Measurements from ENCODE around the gene ZNF329.
A peak's percentile ranks its signal among the peaks of the same experiment; 100 is the strongest.
"Not testable (repeated sequence)": the region's sequence is repeated elsewhere in the genome, so short reads cannot be mapped to it uniquely, and the experiment has no call there.

Gene ZNF329

GRCh38 chr19:58157045-58157728 is 6.6 kb upstream of the ZNF329 start:
- Histone ChIP-seq H3K9me3 (ENCODE audit: control insufficient read depth in 2 of 2, low read length in 2 of 2) (peaks cover 4 to 5% of the 10 kb centered on the region in 2 donors), H3K27me3 (ENCODE audit: control insufficient read depth in 2 of 2, insufficient read depth in 2 of 2, low read length in 2 of 2) (no peaks in the 10 kb centered on the region), H3K9ac (ENCODE audit: low read depth in 1 of 2, low read length in 2 of 2) (no peak overlapping the region), H3K4me3 (ENCODE audit: low read length in 2 of 2) (no peak overlapping the region), H3K36me3 (ENCODE audit: control insufficient read depth in 2 of 2, insufficient read depth in 2 of 2, low read length in 2 of 2) (no peaks in the 10 kb centered on the region), H3K4me1 (ENCODE audit: control insufficient read depth in 2 of 2, insufficient read depth in 2 of 2, low read length in 2 of 2) (peaks cover 4 to 13% of the 10 kb centered on the region in 2 donors), H3K27ac (ENCODE audit: low read depth in 2 of 2, low read length in 2 of 2) (no peak overlapping the region)

- H3K4me1 ChIP-seq (ENCODE audit: control insufficient read depth in 2 of 2, insufficient read depth in 2 of 2, low read length in 2 of 2) = peaks cover 6 to 16% of the 10 kb centered on the region in 2 donors
- H3K9me3 ChIP-seq (ENCODE audit: control insufficient read depth in 2 of 2, low read length in 2 of 2) = peaks cover 0 to under 1% of the 10 kb centered on the region in 2 donors
- no peaks in the 10 kb centered on the region for H3K27me3 ChIP-seq (ENCODE audit: control insufficient read depth in 2 of 2, insufficient read depth in 2 of 2, low read length in 2 of 2)
- H3K9ac ChIP-seq (ENCODE audit: low read depth in 1 of 2, low read length in 2 of 2) = peak overlapping the region; percentile 75 to 86
- peak overlapping the region; percentile 79 to 84 for H3K4me3 ChIP-seq (ENCODE audit: low read length in 2 of 2)
- peak overlapping the region; percentile 82 to 90 for H3K27ac ChIP-seq (ENCODE audit: low read depth in 2 of 2, low read length in 2 of 2)
- no peaks in the 10 kb centered on the region for H3K36me3 ChIP-seq (ENCODE audit: control insufficient read depth in 2 of 2, insufficient read depth in 2 of 2, low read length in 2 of 2)
Measured at GRCh38 chr19:58154679-58155648, 4.4 kb upstream of the ZNF329 start.

- Histone ChIP-seq H3K36me3 (ENCODE audit: control insufficient read depth in 2 of 2, insufficient read depth in 2 of 2, low read length in 2 of 2) (no peaks in the 10 kb centered on the region), H3K4me3 (ENCODE audit: low read length in 2 of 2) (peak overlapping the region; percentile 79 to 84), H3K9me3 (ENCODE audit: control insufficient read depth in 2 of 2, low read length in 2 of 2) (no peaks in the 10 kb centered on the region), H3K27ac (ENCODE audit: low read depth in 2 of 2, low read length in 2 of 2) (peak overlapping the region; percentile 82 to 90), H3K4me1 (ENCODE audit: control insufficient read depth in 2 of 2, insufficient read depth in 2 of 2, low read length in 2 of 2) (peaks cover 9 to 17% of the 10 kb centered on the region in 2 donors), H3K9ac (ENCODE audit: low read depth in 1 of 2, low read length in 2 of 2) (peak overlapping the region; percentile 75 to 86), H3K27me3 (ENCODE audit: control insufficient read depth in 2 of 2, insufficient read depth in 2 of 2, low read length in 2 of 2) (no peaks in the 10 kb centered on the region)
Measured at GRCh38 chr19:58154287-58154678, 3.7 kb upstream of the ZNF329 start.

GRCh38 chr19:58153386-58153785 is 2.8 kb upstream of the ZNF329 start:
- Histone ChIP-seq H3K27me3 (ENCODE audit: control insufficient read depth in 2 of 2, insufficient read depth in 2 of 2, low read length in 2 of 2) (no peaks in the 10 kb centered on the region), H3K9ac (ENCODE audit: low read depth in 1 of 2, low read length in 2 of 2) (no peak overlapping the region), H3K9me3 (ENCODE audit: control insufficient read depth in 2 of 2, low read length in 2 of 2) (peaks cover 0 to 3% of the 10 kb centered on the region in 2 donors), H3K4me1 (ENCODE audit: control insufficient read depth in 2 of 2, insufficient read depth in 2 of 2, low read length in 2 of 2) (peaks cover 9 to 17% of the 10 kb centered on the region in 2 donors), H3K27ac (ENCODE audit: low read depth in 2 of 2, low read length in 2 of 2) (no peak overlapping the region), H3K36me3 (ENCODE audit: control insufficient read depth in 2 of 2, insufficient read depth in 2 of 2, low read length in 2 of 2) (no peaks in the 10 kb centered on the region), H3K4me3 (ENCODE audit: low read length in 2 of 2) (no peak overlapping the region)

GRCh38 chr19:58147475-58147874 is 3.1 kb downstream of the ZNF329 start:
- H3K4me1 ChIP-seq (ENCODE audit: control insufficient read depth in 2 of 2, insufficient read depth in 2 of 2, low read length in 2 of 2); H3K36me3 ChIP-seq (ENCODE audit: control insufficient read depth in 2 of 2, insufficient read depth in 2 of 2, low read length in 2 of 2); H3K27me3 ChIP-seq (ENCODE audit: control insufficient read depth in 2 of 2, insufficient read depth in 2 of 2, low read length in 2 of 2); H3K27ac ChIP-seq (ENCODE audit: low read depth in 2 of 2, low read length in 2 of 2); H3K4me3 ChIP-seq (ENCODE audit: low read length in 2 of 2); H3K9ac ChIP-seq (ENCODE audit: low read depth in 1 of 2, low read length in 2 of 2): not testable (repeated sequence)
- H3K9me3 ChIP-seq (ENCODE audit: control insufficient read depth in 2 of 2, low read length in 2 of 2) = peaks cover 11% of the 10 kb centered on the region in 2 donors

- Histone ChIP-seq H3K27ac (ENCODE audit: low read depth in 2 of 2, low read length in 2 of 2) (no peak overlapping the region), H3K4me1 (ENCODE audit: control insufficient read depth in 2 of 2, insufficient read depth in 2 of 2, low read length in 2 of 2) (peaks cover 4 to 5% of the 10 kb centered on the region in 2 donors), H3K9ac (ENCODE audit: low read depth in 1 of 2, low read length in 2 of 2) (no peak overlapping the region), H3K9me3 (ENCODE audit: control insufficient read depth in 2 of 2, low read length in 2 of 2) (peaks cover 14 to 17% of the 10 kb centered on the region in 2 donors), H3K27me3 (ENCODE audit: control insufficient read depth in 2 of 2, insufficient read depth in 2 of 2, low read length in 2 of 2) (no peaks in the 10 kb centered on the region), H3K4me3 (ENCODE audit: low read length in 2 of 2) (peak overlapping the region in 1 of 2 donors; percentile 26), H3K36me3 (ENCODE audit: control insufficient read depth in 2 of 2, insufficient read depth in 2 of 2, low read length in 2 of 2) (peaks cover 12 to 16% of the 10 kb centered on the region in 2 donors)
Measured at GRCh38 chr19:58145849-58146248, 4.7 kb downstream of the ZNF329 start.

- Histone ChIP-seq H3K27ac (ENCODE audit: low read depth in 2 of 2, low read length in 2 of 2) (no peak overlapping the region), H3K27me3 (ENCODE audit: control insufficient read depth in 2 of 2, insufficient read depth in 2 of 2, low read length in 2 of 2) (no peaks in the 10 kb centered on the region), H3K9me3 (ENCODE audit: control insufficient read depth in 2 of 2, low read length in 2 of 2) (peaks cover 51% of the 10 kb centered on the region in 2 donors), H3K9ac (ENCODE audit: low read depth in 1 of 2, low read length in 2 of 2) (no peak overlapping the region), H3K4me3 (ENCODE audit: low read length in 2 of 2) (no peak overlapping the region), H3K36me3 (ENCODE audit: control insufficient read depth in 2 of 2, insufficient read depth in 2 of 2, low read length in 2 of 2) (peaks cover 29 to 49% of the 10 kb centered on the region in 2 donors), H3K4me1 (ENCODE audit: control insufficient read depth in 2 of 2, insufficient read depth in 2 of 2, low read length in 2 of 2) (no peaks in the 10 kb centered on the region)
Measured at GRCh38 chr19:58134244-58134643, 16.3 kb downstream of the ZNF329 start.

- no peak overlapping the region for H3K27ac ChIP-seq (ENCODE audit: low read depth in 2 of 2, low read length in 2 of 2)
- no peak overlapping the region for H3K9ac ChIP-seq (ENCODE audit: low read depth in 1 of 2, low read length in 2 of 2)
- peak overlapping the region; percentile 17 to 46 for H3K4me3 ChIP-seq (ENCODE audit: low read length in 2 of 2)
- H3K27me3 ChIP-seq (ENCODE audit: control insufficient read depth in 2 of 2, insufficient read depth in 2 of 2, low read length in 2 of 2) = no peaks in the 10 kb centered on the region
- peaks cover 67 to 70% of the 10 kb centered on the region in 2 donors for H3K9me3 ChIP-seq (ENCODE audit: control insufficient read depth in 2 of 2, low read length in 2 of 2)
- peaks cover 39 to 46% of the 10 kb centered on the region in 2 donors for H3K36me3 ChIP-seq (ENCODE audit: control insufficient read depth in 2 of 2, insufficient read depth in 2 of 2, low read length in 2 of 2)
- H3K4me1 ChIP-seq (ENCODE audit: control insufficient read depth in 2 of 2, insufficient read depth in 2 of 2, low read length in 2 of 2) = no peaks in the 10 kb centered on the region
Measured at GRCh38 chr19:58129284-58129683, 21.3 kb downstream of the ZNF329 start.

GRCh38 chr19:58128041-58128685 is 22.4 kb downstream of the ZNF329 start:
- H3K4me1 ChIP-seq (ENCODE audit: control insufficient read depth in 2 of 2, insufficient read depth in 2 of 2, low read length in 2 of 2) = no peaks in the 10 kb centered on the region
- H3K27me3 ChIP-seq (ENCODE audit: control insufficient read depth in 2 of 2, insufficient read depth in 2 of 2, low read length in 2 of 2) = no peaks in the 10 kb centered on the region
- peaks cover 35 to 40% of the 10 kb centered on the region in 2 donors for H3K36me3 ChIP-seq (ENCODE audit: control insufficient read depth in 2 of 2, insufficient read depth in 2 of 2, low read length in 2 of 2)
- H3K9me3 ChIP-seq (ENCODE audit: control insufficient read depth in 2 of 2, low read length in 2 of 2) = peaks cover 68 to 70% of the 10 kb centered on the region in 2 donors
- peak overlapping the region; percentile 14 to 46 for H3K4me3 ChIP-seq (ENCODE audit: low read length in 2 of 2)
- no peak overlapping the region for H3K9ac ChIP-seq (ENCODE audit: low read depth in 1 of 2, low read length in 2 of 2)
- no peak overlapping the region for H3K27ac ChIP-seq (ENCODE audit: low read depth in 2 of 2, low read length in 2 of 2)

All from mucosa of rectum (tissue), 2 donors.